H54 (cell line): ENCODE results near the gene CXXC5.

Source experiments
- DNase-seq: peaks from one replicate; pipeline ENCODE4 v3.0.0; 2011; ENCODE audit warnings: low spot score, mixed read lengths; ENCODE audit not compliant: insufficient read length
- FAIRE-seq: peaks from 3 replicates; lab custom pipeline; 2011; peaks lifted over from hg19 to GRCh38; lab: Jason Lieb, UNC
- POLR2A ChIP-seq: IDR thresholded peaks from 2 replicates; pipeline ENCODE4 v1.6.1; 2011; ENCODE audit warnings: low read depth, mild to moderate bottlenecking, low read length

Gene CXXC5

GRCh38 chr5:139642891-139643871 lies 5.0 kb upstream of the CXXC5 start:
- no peak for TF ChIP-seq POLR2A

GRCh38 chr5:139644001-139644456 lies 4.1 kb upstream of the CXXC5 start:
- no peak for TF ChIP-seq POLR2A
- no peak for DNase-seq
- no peak for FAIRE-seq

More at GRCh38 chr5:139642891-139643871, 5.0 kb upstream of the CXXC5 start:
- FAIRE-seq (no peak), DNase-seq (no peak)

- DNase-seq = no peak
- FAIRE-seq = no peak
- TF ChIP-seq POLR2A = no peak
These were observed 3.3 kb upstream of the CXXC5 start for GRCh38 chr5:139644646-139645429.

GRCh38 chr5:139645430-139645871 lies 2.7 kb upstream of the CXXC5 start:
- TF ChIP-seq POLR2A = no peak
- DNase-seq (no peak), FAIRE-seq (no peak)

GRCh38 chr5:139646111-139646510 lies 2.0 kb upstream of the CXXC5 start:
- TF ChIP-seq POLR2A = no peak
- DNase-seq (no peak), FAIRE-seq (no peak)

GRCh38 chr5:139646912-139647505 lies 1.1 kb upstream of the CXXC5 start:
- TF ChIP-seq POLR2A = no peak
- FAIRE-seq = no peak
- no peak for DNase-seq

GRCh38 chr5:139647506-139648204 lies 494 bp upstream of the CXXC5 start:
- FAIRE-seq (no peak), DNase-seq (no peak)
- no peak for TF ChIP-seq POLR2A

GRCh38 chr5:139649082-139649991 lies 1.2 kb downstream of the CXXC5 start:
- FAIRE-seq (no peak), DNase-seq (no peak)

GRCh38 chr5:139650031-139650688 lies 2.0 kb downstream of the CXXC5 start:
- TF ChIP-seq POLR2A = no peak
- DNase-seq (no peak), FAIRE-seq (no peak)

More at GRCh38 chr5:139649082-139649991, 1.2 kb downstream of the CXXC5 start:
- no peak for TF ChIP-seq POLR2A

GRCh38 chr5:139650689-139651042 lies 2.5 kb downstream of the CXXC5 start:
- no peak for TF ChIP-seq POLR2A
- FAIRE-seq (no peak), DNase-seq (no peak)

GRCh38 chr5:139651043-139651834 lies 3.1 kb downstream of the CXXC5 start:
- FAIRE-seq = no peak
- no peak for TF ChIP-seq POLR2A
- no peak for DNase-seq
